ENCODE measurements around the gene TASP1.
A peak's percentile ranks its signal among the peaks of the same experiment; 100 is the strongest.

The TASP1 gene

GRCh38 chr20:13567663-13568062 lies 71.1 kb downstream of the TASP1 start:
- no peak for DNase-seq

GRCh38 chr20:13563854-13564253 lies 74.9 kb downstream of the TASP1 start:
- DNase-seq = no peak

- DNase-seq = no peak
These were observed 84.0 kb downstream of the TASP1 start for GRCh38 chr20:13554706-13555105.

GRCh38 chr20:13554076-13554475 lies 84.7 kb downstream of the TASP1 start:
- no peak for DNase-seq

GRCh38 chr20:13552061-13552460 lies 86.7 kb downstream of the TASP1 start:
- no peak for DNase-seq

- DNase-seq = no peak
These were observed 89.3 kb downstream of the TASP1 start for GRCh38 chr20:13549451-13549850.

GRCh38 chr20:13546497-13547131 lies 92.1 kb downstream of the TASP1 start:
- DNase-seq = peak; percentile 61

- no peak for DNase-seq
These were observed 92.9 kb downstream of the TASP1 start for GRCh38 chr20:13545790-13546189.

- no peak for DNase-seq
These were observed 94.9 kb downstream of the TASP1 start for GRCh38 chr20:13543783-13544182.

- no peak for DNase-seq
These were observed 103.1 kb downstream of the TASP1 start for GRCh38 chr20:13535627-13536026.

GRCh38 chr20:13533946-13534345 lies 104.8 kb downstream of the TASP1 start:
- no peak for DNase-seq

- no peak for DNase-seq
These were observed 108.6 kb downstream of the TASP1 start for GRCh38 chr20:13530146-13530545.

- DNase-seq = no peak
These were observed 112.2 kb downstream of the TASP1 start for GRCh38 chr20:13526551-13526950.

GRCh38 chr20:13525225-13525940 lies 113.3 kb downstream of the TASP1 start:
- no peak for DNase-seq

- no peak for DNase-seq
These were observed 114.4 kb downstream of the TASP1 start for GRCh38 chr20:13524339-13524738.

GRCh38 chr20:13517831-13518230 lies 120.9 kb downstream of the TASP1 start:
- DNase-seq = no peak

GRCh38 chr20:13515796-13516558 lies 122.8 kb downstream of the TASP1 start:
- DNase-seq = no peak

- DNase-seq = no peak
These were observed 123.4 kb downstream of the TASP1 start for GRCh38 chr20:13515291-13515690.

GRCh38 chr20:13510837-13511488 lies 127.8 kb downstream of the TASP1 start:
- no peak for DNase-seq

- DNase-seq = no peak
These were observed 131.1 kb downstream of the TASP1 start for GRCh38 chr20:13507646-13508045.

GRCh38 chr20:13501500-13501899 lies 137.2 kb downstream of the TASP1 start:
- no peak for DNase-seq

- DNase-seq = no peak
These were observed 144.7 kb downstream of the TASP1 start for GRCh38 chr20:13494019-13494418.

GRCh38 chr20:13493143-13493542 lies 145.6 kb downstream of the TASP1 start:
- DNase-seq = no peak
